HG03025 (cell line): ENCODE results near the gene OR56A1.
"Not testable (repeated sequence)": the region's sequence is repeated elsewhere in the genome, so short reads cannot be mapped to it uniquely, and the experiment has no call there.

Experiments used
- ATAC-seq: cut with Tn5 transposase; IDR thresholded peaks from one replicate; pipeline ENCODE4 v1.9.1; 2021; ENCODE audit warnings: mild to moderate bottlenecking, moderate library complexity; ENCODE audit not compliant: unreplicated experiment, low FRiP score

The OR56A1 gene, protein sequence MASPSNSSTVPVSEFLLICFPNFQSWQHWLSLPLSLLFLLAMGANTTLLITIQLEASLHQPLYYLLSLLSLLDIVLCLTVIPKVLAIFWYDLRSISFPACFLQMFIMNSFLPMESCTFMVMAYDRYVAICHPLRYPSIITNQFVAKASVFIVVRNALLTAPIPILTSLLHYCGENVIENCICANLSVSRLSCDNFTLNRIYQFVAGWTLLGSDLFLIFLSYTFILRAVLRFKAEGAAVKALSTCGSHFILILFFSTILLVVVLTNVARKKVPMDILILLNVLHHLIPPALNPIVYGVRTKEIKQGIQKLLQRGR

GRCh38 chr11:6030708-6031405, at the start of gene OR56A1:
OR56A1 (minus strand) TSS chr11:6030758; CDS start chr11:6027692, 3,066 bp downstream.
- ATAC-seq: no peak

DNA sequence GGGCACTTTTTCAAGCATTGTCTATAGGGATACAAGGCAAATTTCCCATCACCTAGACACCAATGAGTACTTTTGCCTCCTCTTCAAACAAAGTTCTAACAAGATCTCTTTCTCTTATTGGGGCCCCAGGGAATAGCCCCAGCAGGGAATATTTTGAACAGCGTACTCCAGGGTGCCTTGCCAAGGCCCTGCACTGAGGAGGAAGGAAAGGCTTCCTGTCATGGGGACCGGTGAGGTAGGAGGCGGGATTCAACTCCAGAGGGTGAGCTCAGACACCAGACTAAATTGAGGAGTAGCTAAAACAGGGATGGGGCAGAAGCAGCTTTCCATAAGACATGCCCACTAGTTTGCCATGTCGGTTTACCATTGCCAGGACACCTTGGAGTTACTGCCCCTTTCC, 48.9 kb upstream of the OR56A1 start:
- ATAC-seq: no peak

GRCh38 chr11:6077723-6078122, 47.2 kb upstream of the OR56A1 start:
- no peak for ATAC-seq

GRCh38 chr11:6076443-6076842, 45.9 kb upstream of the OR56A1 start:
- not testable (repeated sequence) for ATAC-seq

DNA sequence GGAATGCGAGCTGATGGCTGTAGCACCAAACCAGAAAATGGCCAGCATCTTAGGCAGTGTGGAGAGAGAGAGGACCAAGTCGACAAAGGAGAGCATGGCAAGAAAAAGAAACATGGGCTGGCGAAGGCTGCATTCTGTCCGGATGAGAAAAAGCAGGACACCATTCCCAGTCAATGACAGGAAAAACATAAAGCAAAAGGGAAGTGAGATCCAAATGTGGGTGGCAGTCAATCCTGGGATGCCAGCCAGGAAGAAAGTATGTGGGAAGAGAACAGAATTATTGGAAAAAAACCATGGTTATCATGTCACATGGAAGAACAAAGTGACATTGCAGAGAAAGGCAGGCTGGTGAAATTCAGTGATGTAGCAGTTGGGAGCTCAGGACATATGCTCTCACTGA, 36.9 kb upstream of the OR56A1 start:
- ATAC-seq: no peak

- no peak for ATAC-seq
Observed at GRCh38 chr11:6062691-6063358, 32.3 kb upstream of the OR56A1 start.

DNA sequence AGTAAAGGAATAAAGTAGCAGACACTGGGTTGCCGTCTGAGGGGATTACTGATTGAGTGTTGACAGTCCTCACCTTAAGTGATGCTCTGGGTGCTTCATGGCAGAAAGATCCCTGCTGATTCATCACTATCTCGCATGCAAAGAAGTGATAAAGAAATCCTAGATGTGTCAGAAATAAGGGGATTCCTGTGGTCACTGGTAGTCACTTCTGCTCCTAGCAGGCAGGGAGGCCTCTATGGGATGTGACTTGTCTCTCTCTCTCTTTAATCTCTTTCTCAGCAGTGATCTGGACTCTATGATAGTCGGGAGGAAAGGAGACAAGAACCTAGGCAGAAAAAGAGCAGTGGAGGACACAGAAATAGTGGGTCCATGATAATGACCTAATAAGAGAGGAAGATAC, 30.9 kb upstream of the OR56A1 start:
- no peak for ATAC-seq

GRCh38 chr11:6057452-6057851, 26.9 kb upstream of the OR56A1 start:
- ATAC-seq: no peak

- no peak for ATAC-seq
Observed at GRCh38 chr11:6055569-6055968, 25.0 kb upstream of the OR56A1 start.

GRCh38 chr11:6052374-6052773, 21.8 kb upstream of the OR56A1 start:
- ATAC-seq: no peak

DNA sequence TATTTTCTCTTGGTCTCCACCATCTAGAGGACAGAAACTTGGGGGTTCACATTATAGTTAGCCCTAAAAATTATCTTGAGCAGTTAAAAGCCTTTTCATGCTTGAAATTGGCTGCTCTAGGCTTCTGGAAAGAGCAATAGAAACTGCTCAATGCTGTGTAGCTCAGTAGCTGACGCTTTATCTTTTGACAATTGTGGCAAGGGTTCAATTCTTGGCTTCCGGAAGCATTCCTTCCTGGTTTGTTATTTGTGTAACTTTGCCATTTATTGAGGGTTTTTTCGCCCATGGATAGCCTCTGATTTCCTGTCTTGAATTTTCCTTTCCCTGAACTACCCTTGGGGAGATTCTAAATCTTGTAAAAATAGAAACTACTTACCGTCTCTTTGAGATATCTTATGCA, 10.3 kb upstream of the OR56A1 start:
- no peak for ATAC-seq

- ATAC-seq: no peak
Observed at GRCh38 chr11:6027501-6027900, 3.1 kb downstream of the OR56A1 start.

- ATAC-seq: no peak
Observed at GRCh38 chr11:6025056-6025455, 5.5 kb downstream of the OR56A1 start.

DNA sequence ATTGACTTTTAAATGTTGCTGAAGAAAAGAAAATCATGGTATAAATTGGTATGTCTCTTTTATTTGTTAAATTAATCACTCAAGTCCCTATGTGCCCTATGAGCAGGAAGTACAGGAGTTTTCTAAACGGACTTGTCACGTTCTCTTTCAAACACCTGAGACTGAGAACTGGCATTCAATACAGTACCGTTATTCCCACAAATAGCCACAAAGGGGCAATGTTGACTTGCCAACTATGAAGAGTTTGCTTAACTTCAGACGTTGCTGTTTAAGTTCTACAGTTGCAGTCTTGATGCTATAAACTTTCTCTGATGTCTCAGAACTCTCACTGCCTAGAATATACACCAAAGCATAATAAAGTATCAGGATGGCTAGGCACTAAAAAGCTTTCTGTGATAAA, 7.6 kb downstream of the OR56A1 start:
- no peak for ATAC-seq

- ATAC-seq: no peak
Observed at GRCh38 chr11:6013042-6013441, 17.5 kb downstream of the OR56A1 start.

DNA sequence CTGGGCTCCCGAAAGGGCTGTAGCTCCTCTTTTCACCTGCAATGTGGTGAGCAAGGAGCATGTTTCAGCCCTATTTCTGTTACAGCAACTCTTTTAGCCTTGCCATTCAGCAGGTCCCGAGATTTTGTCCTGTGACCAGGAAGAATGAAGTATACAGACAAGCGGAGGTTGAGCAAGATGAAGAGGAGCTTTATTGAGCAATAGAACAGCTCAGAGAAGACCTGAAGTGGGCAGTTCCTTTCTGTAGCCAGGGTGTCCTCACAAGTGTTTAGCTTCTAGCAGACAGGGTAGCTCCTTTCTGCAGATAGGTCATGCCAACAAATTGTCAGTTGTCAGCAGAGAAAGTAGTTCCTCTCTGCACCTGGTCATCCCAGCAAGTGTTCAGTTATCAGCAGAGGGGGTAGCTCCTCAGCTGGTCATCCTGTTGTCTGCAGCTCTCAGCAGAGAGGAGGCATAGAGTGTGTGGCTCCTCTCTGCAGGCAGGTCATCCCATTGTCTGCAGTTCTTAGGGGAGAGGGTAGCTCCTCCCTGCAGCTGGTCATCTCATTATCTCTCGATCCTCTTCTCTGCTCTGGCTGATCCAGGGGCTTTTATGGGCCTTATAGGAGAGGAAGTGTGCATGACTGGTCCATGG, 18.4 kb downstream of the OR56A1 start:
- no peak for ATAC-seq

DNA sequence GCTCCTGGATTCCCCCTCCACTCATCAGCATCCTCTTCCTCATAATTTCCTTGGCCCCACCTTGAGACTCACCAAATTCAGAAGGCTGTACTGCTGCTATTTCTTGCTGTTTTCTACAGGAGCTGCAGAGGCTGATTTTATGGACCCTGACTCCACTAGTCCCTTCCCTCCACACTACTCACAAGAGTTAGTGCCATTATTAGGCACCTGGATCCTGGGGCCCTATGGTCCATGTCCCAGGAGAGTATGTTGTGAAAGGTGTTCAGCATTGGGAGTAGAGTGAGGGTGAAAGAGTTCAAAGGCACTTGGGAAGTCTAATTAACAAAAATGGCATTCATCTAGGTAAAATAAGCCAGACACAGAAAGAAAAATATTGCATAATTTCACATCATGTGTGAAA, 23.7 kb downstream of the OR56A1 start, which contains the start of gene OR56A4:
Gene OR56A4, minus strand, starts transcription at position 101 of the 400 bp plus-strand sequence. CDS start 3,954 bp downstream, outside the sequence.
- no peak for ATAC-seq

DNA sequence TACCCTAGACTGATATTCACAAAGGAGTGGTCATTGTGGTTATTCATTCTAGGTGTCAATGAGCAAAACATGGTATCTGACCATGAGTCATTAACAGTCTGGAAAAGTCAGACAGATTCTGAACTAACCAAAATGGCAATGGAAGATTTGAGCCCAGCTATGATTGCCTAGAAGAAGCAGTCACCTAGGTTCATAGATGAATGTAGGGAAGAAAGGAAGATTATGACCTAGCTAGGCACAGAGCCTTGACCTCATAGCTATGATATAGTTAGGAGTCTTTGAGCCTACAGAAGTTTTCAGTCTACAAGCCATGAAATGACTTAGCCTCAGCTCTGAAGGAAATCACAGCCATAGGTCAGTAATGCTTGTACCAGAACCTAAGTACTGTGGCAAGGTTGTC, 24.2 kb downstream of the OR56A1 start:
- ATAC-seq: no peak

DNA sequence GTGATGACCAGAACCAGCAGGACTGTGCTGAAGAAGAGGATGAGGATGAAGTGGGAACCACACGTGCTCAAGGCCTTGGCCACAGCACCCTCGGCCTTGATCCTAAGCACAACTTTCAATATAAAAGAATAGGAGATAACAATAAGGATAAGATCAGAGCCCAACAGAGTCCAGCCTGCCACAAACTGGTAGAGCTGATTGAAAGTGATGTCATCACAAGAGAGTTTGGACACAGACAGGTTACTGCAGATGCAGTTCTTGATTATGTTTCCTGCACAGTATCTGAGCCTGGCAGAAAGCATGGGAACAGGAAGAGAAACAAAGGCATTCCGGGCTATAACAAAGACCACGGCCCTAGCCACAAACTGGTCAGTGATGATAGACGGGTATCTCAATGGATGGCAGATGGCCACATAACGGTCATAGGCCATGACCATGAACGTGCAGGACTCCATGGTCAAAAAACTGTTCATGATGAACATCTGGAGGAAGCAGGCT, 28.3 kb downstream of the OR56A1 start:
- ATAC-seq: no peak

DNA sequence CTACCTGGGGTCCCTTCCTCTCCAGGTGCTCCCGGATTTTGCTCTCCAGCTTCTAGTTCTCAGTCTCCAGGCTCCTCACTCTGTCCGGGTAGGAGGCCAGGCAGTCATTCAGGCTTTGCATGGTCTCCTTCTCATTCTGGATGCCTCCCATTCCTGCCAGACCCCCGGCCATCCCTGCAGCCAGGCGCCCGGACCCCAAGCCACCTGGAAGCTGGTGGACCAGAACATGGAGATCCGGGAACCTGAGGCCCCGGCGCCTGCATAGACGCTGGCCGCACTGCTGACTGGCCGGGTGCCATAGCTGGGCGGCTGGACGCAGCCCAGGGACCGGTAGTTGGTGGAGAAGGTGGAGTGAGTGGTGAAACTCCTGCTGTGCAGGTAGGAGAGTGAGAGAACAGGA, 35.8 kb downstream of the OR56A1 start:
- ATAC-seq: no peak
